Body of pancreas (tissue), 4 donors: ENCODE measurements around the gene ABCC10.

ENCODE experiments used
- CTCF ChIP-seq, 7 experiments: fragments of 450-650 bp in 4 of 7; fragments of 200-600 bp in 3 of 7; sonication (generic) in 3 of 7; IDR thresholded peaks; one replicate each; pipeline ENCODE4 v1.5.1; 2016 to 2019; ENCODE audit warnings: antibody characterized with exemption in 7 of 7
- POLR2A ChIP-seq, 3 donors: fragments of 450-650 bp; IDR thresholded peaks; one replicate each; pipeline ENCODE4 v1.6.1; 2016; ENCODE audit warnings: antibody characterized with exemption in 3 of 3, mild to moderate bottlenecking in 2 of 3

GRCh38 chr6:43457643-43458042 lies 30.3 kb downstream of the ABCC10 start:
- TF ChIP-seq CTCF (IDR thresholded peaks at IDR 0.05) (no peak), POLR2A (IDR thresholded peaks at IDR 0.05) (no peak)
